Trophoblast cell (in vitro differentiated cells and primary cell): ENCODE results near the gene PRKD1.

ENCODE experiments used
- DNase-seq, 2 donors: peaks; one replicate each; pipeline ENCODE4 v3.0.0-alpha.2; 2016
- H2AFZ ChIP-seq: 2 replicates; pipeline ENCODE4 v1.6.1; 2013; ENCODE audit warnings: low read length, moderate library complexity, mild to moderate bottlenecking; ENCODE audit not compliant: insufficient read depth, poor library complexity
- H2AK5ac ChIP-seq: 2 replicates; pipeline ENCODE4 v1.6.1; 2013; ENCODE audit warnings: mild to moderate bottlenecking, low read length
- H2BK120ac ChIP-seq: 2 replicates; pipeline ENCODE4 v1.6.1; 2013; ENCODE audit warnings: low read length, mild to moderate bottlenecking, moderate library complexity; ENCODE audit not compliant: insufficient read depth, poor library complexity
- H2BK12ac ChIP-seq: 2 replicates; pipeline ENCODE4 v1.6.1; 2013; ENCODE audit warnings: mild to moderate bottlenecking, low read length, moderate library complexity
- H2BK5ac ChIP-seq: 2 replicates; pipeline ENCODE4 v1.6.1; 2013; ENCODE audit warnings: low read length, low read depth, moderate library complexity, mild to moderate bottlenecking; ENCODE audit not compliant: poor library complexity
- H3K14ac ChIP-seq: 2 replicates; pipeline ENCODE4 v1.6.1; 2013; ENCODE audit warnings: mild to moderate bottlenecking, low read length
- H3K18ac ChIP-seq: 2 replicates; pipeline ENCODE4 v1.6.1; 2013; ENCODE audit warnings: mild to moderate bottlenecking, low read length
- H3K23ac ChIP-seq: 2 replicates; pipeline ENCODE4 v1.6.1; 2013; ENCODE audit warnings: low read length
- H3K27ac ChIP-seq: 2 replicates; pipeline ENCODE4 v1.5.1; 2013; ENCODE audit warnings: low read depth, mild to moderate bottlenecking, inconsistent platforms, low read length, moderate library complexity
- H3K27me3 ChIP-seq: 2 replicates; pipeline ENCODE4 v1.6.1; 2013; ENCODE audit warnings: inconsistent platforms, mild to moderate bottlenecking, low read length, moderate library complexity; ENCODE audit not compliant: insufficient read depth
- H3K36me3 ChIP-seq, 2 experiments: 1 replicate in 1 of 2; 2 replicates in 1 of 2; pipeline ENCODE4 v1.6.1; 2013; ENCODE audit warnings: low read length in 2 of 2, mild to moderate bottlenecking in 2 of 2, moderate library complexity in 1 of 2; ENCODE audit not compliant: insufficient read depth in 2 of 2, control insufficient read depth in 1 of 2
- H3K4ac ChIP-seq: 2 replicates; pipeline ENCODE4 v1.6.1; 2013; ENCODE audit warnings: low read depth, mild to moderate bottlenecking, low read length, moderate library complexity
- H3K4me1 ChIP-seq, 2 experiments: 1 replicate in 1 of 2; 2 replicates in 1 of 2; pipeline ENCODE4 v1.6.1; 2013; ENCODE audit warnings: low read length in 2 of 2, mild to moderate bottlenecking in 2 of 2, moderate library complexity in 1 of 2; ENCODE audit not compliant: insufficient read depth in 2 of 2, control insufficient read depth in 1 of 2
- H3K4me2 ChIP-seq: 2 replicates; pipeline ENCODE4 v1.6.1; 2013; ENCODE audit warnings: inconsistent platforms, mild to moderate bottlenecking, low read length, moderate library complexity
- H3K4me3 ChIP-seq: 2 replicates; pipeline ENCODE4 v1.5.1; 2013; ENCODE audit warnings: mild to moderate bottlenecking, low read depth, low read length, inconsistent platforms
- H3K79me1 ChIP-seq: one replicate; pipeline ENCODE4 v1.6.1; 2013; ENCODE audit warnings: low read length
- H3K79me2 ChIP-seq: 2 replicates; pipeline ENCODE4 v1.6.1; 2013; ENCODE audit warnings: low read length, mild to moderate bottlenecking; ENCODE audit not compliant: control insufficient read depth, insufficient read depth, poor library complexity
- H3K9ac ChIP-seq: 2 replicates; pipeline ENCODE4 v1.6.1; 2013; ENCODE audit warnings: mild to moderate bottlenecking, low read length
- H3K9me3 ChIP-seq: 2 replicates; pipeline ENCODE4 v1.6.1; 2013; ENCODE audit warnings: low read depth, mild to moderate bottlenecking, control low read depth, inconsistent platforms, low read length; ENCODE audit not compliant: insufficient read depth
- H4K12ac ChIP-seq: 2 replicates; pipeline ENCODE4 v1.6.1; 2013; ENCODE audit warnings: low read depth, mild to moderate bottlenecking, low read length, moderate library complexity
- H4K8ac ChIP-seq: 2 replicates; pipeline ENCODE4 v1.6.1; 2013; ENCODE audit warnings: low read depth, mild to moderate bottlenecking, low read length, moderate library complexity
- H4K91ac ChIP-seq: one replicate; pipeline ENCODE4 v1.6.1; 2013; ENCODE audit warnings: low read depth, mild to moderate bottlenecking, low read length, moderate library complexity
- WGBS: extraction: QIAGEN DNeasy Blood & Tissue Kit; methylation state at CpG from one replicate; pipeline ENCODE4 v1.1.7; 2013; ENCODE audit warnings: missing lambda C conversion rate; ENCODE audit not compliant: insufficient read length, insufficient coverage; ENCODE audit errors: extremely low coverage; 5-methylcytosine and 5-hydroxymethylcytosine counted together

The PRKD1 gene

DNA sequence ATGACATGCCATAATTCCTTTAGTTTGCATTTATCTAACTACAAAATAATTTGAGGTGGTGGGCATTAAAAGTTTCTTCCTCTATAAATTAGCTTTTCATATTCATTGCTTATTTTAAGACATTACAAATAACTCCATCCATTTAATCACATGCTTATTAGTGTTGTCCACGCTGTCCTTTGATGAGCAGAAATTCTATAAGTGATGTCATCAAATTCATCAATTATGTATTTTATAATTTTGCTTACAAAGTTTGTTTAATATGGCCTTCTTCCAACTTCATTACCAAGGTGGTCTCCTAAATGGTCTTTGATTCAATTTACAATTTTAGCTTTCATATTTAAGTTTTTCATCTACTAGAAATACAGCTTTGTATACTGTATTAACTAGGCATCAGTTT is 173.5 kb downstream of the PRKD1 start:
- H3K9me3 ChIP-seq: no peaks in the 10 kb centered on the region
- no peak overlapping the region for H3K23ac ChIP-seq
- H2BK12ac ChIP-seq: no peak overlapping the region
- H3K4me2 ChIP-seq: no peak overlapping the region
- H3K4me1 ChIP-seq: no peaks in the 10 kb centered on the region
- no peak overlapping the region for H2BK5ac ChIP-seq
- no peaks in the 10 kb centered on the region for H3K27me3 ChIP-seq
- no peak overlapping the region for H4K91ac ChIP-seq
- no peaks in the 10 kb centered on the region for H3K79me1 ChIP-seq
- H3K27ac ChIP-seq: no peak overlapping the region
- H3K4ac ChIP-seq: no peak overlapping the region
- H3K36me3 ChIP-seq: no peaks in the 10 kb centered on the region
- no peak overlapping the region for H3K4me3 ChIP-seq
- no peak overlapping the region for H3K18ac ChIP-seq
- no peak overlapping the region for H4K12ac ChIP-seq
- H4K8ac ChIP-seq: no peak overlapping the region
- no peak for DNase-seq
- no peak overlapping the region for H2AK5ac ChIP-seq
- H3K79me2 ChIP-seq: no peaks in the 10 kb centered on the region
- H3K9ac ChIP-seq: no peak overlapping the region
- WGBS: no CpG with 5 or more reads among the region's 1 CpG
- no peak overlapping the region for H2BK120ac ChIP-seq
- H2AFZ ChIP-seq: no peak overlapping the region
- no peak overlapping the region for H3K14ac ChIP-seq

DNA sequence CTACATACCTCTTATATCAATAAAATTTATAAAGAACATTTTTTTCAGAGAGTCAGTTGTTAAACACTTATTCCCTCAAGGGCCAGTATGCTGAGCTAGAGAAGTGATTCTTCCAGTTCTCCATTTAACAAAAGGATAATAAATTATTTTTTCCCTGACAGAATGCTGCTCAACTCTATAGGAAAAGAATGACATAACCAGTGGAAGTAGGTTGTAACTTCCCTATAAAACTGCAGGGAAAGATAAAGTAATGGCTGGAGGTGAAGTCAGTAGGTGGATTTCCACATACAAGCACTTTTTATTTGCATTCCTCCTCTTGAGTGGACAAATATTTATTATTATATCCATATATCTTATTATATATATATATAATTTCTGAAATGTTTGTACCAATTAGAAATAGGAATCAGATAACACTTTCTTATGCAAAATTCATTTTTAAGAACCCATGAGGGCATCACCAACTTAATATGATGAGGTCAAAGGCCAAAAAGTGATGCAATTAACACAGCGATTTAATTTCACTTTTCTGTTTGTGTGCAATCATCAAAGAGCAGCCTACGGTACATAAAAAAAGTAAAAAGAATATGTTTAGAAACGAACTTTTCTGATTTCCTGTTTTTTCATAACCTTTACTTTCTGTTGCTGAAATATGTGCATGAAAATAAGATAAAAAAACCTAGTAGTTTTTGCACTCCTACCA is 175.3 kb downstream of the PRKD1 start:
- no peak overlapping the region for H2BK5ac ChIP-seq
- H4K8ac ChIP-seq: no peak overlapping the region
- no peak overlapping the region for H3K27ac ChIP-seq
- H2BK12ac ChIP-seq: no peak overlapping the region
- no peak overlapping the region for H3K4ac ChIP-seq
- H3K9ac ChIP-seq: no peak overlapping the region
- no peaks in the 10 kb centered on the region for H3K79me2 ChIP-seq
- WGBS: no CpG with 5 or more reads among the region's 3 CpGs
- no peak overlapping the region for H2AK5ac ChIP-seq
- H3K4me1 ChIP-seq: no peaks in the 10 kb centered on the region
- no peak overlapping the region for H2BK120ac ChIP-seq
- no peaks in the 10 kb centered on the region for H3K79me1 ChIP-seq
- H3K4me2 ChIP-seq: no peak overlapping the region
- H3K14ac ChIP-seq: no peak overlapping the region
- DNase-seq: no peak
- H3K36me3 ChIP-seq: no peaks in the 10 kb centered on the region
- H3K9me3 ChIP-seq: no peaks in the 10 kb centered on the region
- no peak overlapping the region for H4K91ac ChIP-seq
- no peaks in the 10 kb centered on the region for H3K27me3 ChIP-seq
- no peak overlapping the region for H3K4me3 ChIP-seq
- no peak overlapping the region for H3K18ac ChIP-seq
- H2AFZ ChIP-seq: no peak overlapping the region
- no peak overlapping the region for H3K23ac ChIP-seq
- no peak overlapping the region for H4K12ac ChIP-seq

DNA sequence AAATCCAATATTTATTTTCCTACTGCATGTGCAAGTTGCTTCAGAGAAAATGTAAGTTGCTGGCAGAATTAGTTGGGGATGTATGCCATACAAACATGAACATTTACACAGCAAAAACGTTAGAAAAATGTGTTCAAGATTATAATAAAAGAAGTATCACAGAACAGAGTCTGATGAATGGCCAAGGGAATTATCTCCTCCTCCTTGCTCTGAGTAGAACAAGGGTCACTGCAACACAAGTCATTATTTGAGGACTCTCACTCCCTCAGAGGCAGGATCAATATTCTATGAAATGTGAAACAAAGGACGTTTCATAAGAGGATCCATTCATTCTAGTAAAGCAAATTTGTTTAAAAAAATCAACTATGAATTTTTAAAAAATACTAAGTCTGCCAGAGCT is 177.8 kb downstream of the PRKD1 start:
- no peak overlapping the region for H3K14ac ChIP-seq

GRCh38 chr14:29749327-29749726 is 178.3 kb downstream of the PRKD1 start:
- Histone ChIP-seq H3K14ac (no peak overlapping the region), H2BK5ac (no peak overlapping the region), H3K79me1 (no peaks in the 10 kb centered on the region), H3K9ac (no peak overlapping the region), H2BK12ac (no peak overlapping the region), H2AK5ac (no peak overlapping the region), H3K36me3 (no peaks in the 10 kb centered on the region), H3K4me2 (no peak overlapping the region), H4K91ac (no peak overlapping the region), H3K27ac (no peak overlapping the region), H3K27me3 (no peaks in the 10 kb centered on the region), H3K18ac (no peak overlapping the region), H3K4me3 (no peak overlapping the region), H3K23ac (no peak overlapping the region), H3K4ac (no peak overlapping the region), H3K9me3 (no peaks in the 10 kb centered on the region), H3K4me1 (no peaks in the 10 kb centered on the region), H4K8ac (no peak overlapping the region), H2AFZ (no peak overlapping the region), H4K12ac (no peak overlapping the region), H3K79me2 (no peaks in the 10 kb centered on the region), H2BK120ac (no peak overlapping the region)
- no peak for DNase-seq
- no CpG with 5 or more reads among the region's 3 CpGs for WGBS

More for the DNA sequence above, 177.8 kb downstream of the PRKD1 start:
- Histone ChIP-seq H2BK12ac (no peak overlapping the region), H3K27ac (no peak overlapping the region), H3K79me2 (no peaks in the 10 kb centered on the region), H3K27me3 (no peaks in the 10 kb centered on the region), H2BK120ac (no peak overlapping the region), H4K91ac (no peak overlapping the region), H3K4me1 (no peaks in the 10 kb centered on the region), H3K9ac (no peak overlapping the region), H2AFZ (no peak overlapping the region), H2AK5ac (no peak overlapping the region), H4K8ac (no peak overlapping the region), H2BK5ac (no peak overlapping the region), H3K9me3 (no peaks in the 10 kb centered on the region), H3K4ac (no peak overlapping the region), H3K36me3 (no peaks in the 10 kb centered on the region), H3K79me1 (no peaks in the 10 kb centered on the region), H4K12ac (no peak overlapping the region), H3K18ac (no peak overlapping the region), H3K4me3 (no peak overlapping the region), H3K23ac (no peak overlapping the region), H3K4me2 (no peak overlapping the region)
- DNase-seq: no peak
- WGBS: no CpG with 5 or more reads among the region's 2 CpGs
